AG20443 (cell line): ENCODE data around the gene NPPB.
"Not testable (repeated sequence)": the region's sequence is repeated elsewhere in the genome, so short reads cannot be mapped to it uniquely, and the experiment has no call there.

ENCODE experiments used
- DNase-seq: peaks from one replicate; pipeline ENCODE4 v3.0.0; 2012; ENCODE audit warnings: low spot score, mixed read lengths

NPPB gene

DNA sequence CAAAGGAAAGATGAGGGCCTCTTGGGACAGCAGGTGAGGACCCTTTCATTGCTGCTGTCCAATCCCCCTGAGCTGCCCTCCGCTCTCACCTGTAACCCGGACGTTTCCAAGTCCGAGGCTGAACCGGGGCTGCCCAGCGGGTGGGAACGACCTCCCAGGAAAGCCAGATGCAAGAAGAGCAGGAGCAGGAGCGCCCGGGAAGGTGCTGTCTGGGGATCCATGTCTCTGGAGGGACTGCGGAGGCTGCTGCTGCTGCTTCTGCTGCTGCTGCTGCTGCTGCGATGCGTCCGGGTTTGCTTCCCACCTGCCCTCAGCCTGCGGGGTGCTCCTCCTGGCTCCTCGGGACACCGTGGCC lies at the start of gene NPPB:
Gene NPPB (minus strand): TSS at position 333 of the 355 bp plus-strand sequence. CDS start 112 bp downstream, at position 221.
- no peak for DNase-seq

DNA sequence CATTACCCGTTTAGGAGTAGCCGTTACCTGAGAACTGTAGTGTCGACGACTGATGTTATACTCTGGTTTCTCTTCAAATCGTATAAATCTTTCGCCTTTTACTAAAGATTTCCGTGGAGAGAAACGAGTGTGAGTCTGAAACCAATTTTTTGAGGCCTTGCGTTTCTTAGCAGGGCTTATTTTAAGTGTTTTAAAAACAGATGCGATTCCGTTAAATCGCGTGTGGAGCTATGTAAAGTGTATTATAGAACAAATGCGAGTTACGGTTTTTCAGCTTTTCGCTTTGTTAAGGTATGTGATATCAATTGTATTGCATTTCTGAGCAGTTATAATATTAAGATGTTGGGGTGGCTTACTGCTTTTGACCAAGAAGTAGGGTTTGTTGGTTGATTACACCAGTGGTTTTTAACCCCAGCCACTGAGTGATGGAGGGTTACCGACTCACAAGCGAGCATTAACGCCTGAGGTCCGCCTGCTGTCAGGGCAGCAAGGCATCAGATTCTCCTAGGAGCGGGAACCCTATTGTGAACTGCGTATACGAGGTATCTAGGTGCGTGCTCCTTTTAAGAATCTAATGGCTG lies 49.4 kb upstream of the NPPB start:
- DNase-seq, result peak; percentile 67

DNA sequence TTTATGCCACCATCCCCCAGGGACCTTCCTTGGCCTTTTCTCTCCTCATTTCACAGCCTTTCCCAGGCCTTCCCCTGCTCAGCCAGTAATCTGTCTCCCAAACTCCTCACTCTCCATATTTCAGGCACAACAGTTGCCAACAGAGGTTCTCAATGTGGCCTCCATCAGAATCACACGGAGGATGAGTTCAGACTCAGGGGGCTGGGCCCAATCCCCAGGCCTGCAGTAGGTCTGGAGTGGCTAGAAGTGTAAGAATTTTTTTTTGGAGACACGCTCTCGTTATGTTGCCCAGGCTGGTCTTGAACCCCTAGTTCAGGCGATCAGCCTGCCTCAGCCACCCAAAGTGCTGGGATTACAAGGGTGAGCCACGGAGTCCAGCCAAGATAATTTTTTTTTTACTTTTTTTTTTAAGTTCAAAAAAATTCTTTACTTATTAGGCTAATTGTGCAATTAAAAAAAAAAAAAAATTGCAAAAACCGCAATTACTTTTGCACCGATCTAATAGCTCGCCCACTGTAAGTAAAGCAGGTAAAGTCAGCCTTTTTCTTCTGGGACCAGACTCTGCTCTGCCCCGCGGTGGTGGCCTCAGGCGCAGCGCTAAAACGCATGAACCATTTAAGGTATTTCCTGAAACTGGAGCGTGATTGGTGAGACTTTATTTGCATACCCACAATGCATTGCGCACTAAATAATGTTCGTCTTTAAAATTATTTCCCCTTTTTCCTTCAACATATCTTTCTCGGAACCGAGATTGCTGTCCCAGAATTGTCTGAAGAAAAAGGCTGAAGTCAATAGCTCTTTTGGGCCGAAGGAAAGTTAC lies 48.7 kb upstream of the NPPB start:
- DNase-seq, result peak; percentile 93

DNA sequence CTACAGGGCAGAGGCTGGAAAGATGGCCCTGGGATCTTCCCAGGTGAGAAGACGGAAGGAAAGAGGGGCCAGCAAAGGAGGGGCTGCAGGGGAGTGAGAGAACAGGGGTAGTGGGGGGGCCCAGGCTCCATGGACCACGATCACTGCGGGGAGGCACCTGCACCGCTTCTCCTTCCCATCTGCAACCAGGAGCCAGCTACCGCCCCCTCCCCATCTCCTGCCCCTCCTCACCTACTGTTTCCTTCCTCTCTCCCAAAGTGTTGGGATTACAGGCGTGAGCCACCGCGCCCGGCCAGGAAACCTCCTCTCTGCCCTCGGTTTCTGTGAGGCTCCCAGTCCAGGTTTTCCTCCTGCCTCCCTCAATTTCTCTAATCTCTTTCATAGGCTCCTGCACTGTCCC lies 48.1 kb upstream of the NPPB start:
- DNase-seq, result no peak

DNA sequence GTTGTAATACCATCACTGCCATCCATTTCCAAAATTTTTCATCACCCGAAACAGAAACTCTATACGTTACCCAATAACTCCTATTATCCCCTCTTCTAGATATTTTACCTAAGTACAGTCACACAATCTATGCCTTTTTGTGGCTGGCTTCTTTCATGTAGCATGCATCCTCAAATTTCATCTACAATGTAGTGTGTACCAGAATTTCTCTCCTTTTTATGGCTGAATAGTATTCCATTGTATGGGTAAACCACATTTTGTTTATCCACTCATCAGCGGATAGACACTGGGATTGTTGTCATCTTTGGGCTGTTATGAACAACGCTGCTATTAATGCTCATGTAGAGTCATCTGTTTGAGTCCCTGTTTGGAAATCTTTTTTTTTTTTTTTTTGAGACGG lies 46.2 kb upstream of the NPPB start:
- DNase-seq, result no peak

DNA sequence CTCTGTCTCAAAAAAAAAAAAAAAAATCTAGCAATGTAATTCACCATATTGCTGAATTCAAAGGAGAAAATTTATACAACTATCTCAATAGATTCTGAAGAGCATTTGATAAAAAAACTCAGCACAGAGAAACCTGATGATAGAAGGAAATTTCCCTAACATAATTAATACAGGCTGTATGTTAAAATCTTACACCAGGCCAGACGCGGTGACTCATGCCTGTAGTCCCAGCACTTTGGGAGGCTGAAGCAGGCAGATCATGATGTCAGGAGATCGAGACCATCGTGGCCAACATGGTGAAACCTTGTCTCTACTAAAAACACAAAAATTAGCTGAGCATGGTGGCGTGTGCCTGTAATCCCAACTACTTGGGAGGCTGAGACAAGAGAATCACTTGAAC lies 45.4 kb upstream of the NPPB start:
- DNase-seq, result peak; percentile 9

DNA sequence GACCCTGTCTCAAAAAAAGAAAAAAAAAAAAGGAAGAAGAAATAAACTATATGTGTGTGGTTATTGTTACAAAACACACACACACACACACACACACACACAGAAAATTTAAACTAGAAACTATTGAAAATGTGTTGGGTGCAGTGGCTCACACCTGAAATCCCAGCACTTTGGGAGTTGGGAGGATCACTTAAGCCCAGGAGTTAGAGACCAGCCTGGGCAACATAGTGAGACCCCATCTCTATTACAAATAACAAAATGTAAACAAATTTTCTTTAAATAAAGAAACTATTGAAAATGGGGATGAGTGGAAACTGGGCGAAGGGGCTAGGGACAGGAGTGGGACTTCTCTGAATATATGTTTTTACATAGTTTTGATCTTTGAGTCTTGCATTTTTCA lies 44.5 kb upstream of the NPPB start:
- DNase-seq, result no peak

DNA sequence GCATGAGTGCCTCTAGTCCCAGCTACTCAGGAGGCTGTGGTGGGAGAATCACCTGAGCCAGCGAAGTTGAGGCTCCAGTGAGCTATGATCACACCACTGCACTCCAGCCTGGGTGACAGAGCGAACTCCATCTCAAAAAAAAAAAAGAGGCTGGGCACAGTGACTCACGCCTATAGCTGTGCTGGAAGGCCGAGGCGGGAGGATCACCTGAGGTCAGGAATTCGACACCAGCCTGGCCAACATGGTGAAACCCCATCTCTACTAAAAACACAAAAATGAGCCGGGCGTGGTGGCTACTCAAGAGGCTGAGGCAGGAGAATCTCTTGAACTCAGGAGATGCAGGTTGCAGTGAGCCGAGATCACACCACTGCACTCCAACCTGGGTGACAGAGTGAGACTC lies 42.7 kb upstream of the NPPB start:
- DNase-seq, result not testable (repeated sequence)

DNA sequence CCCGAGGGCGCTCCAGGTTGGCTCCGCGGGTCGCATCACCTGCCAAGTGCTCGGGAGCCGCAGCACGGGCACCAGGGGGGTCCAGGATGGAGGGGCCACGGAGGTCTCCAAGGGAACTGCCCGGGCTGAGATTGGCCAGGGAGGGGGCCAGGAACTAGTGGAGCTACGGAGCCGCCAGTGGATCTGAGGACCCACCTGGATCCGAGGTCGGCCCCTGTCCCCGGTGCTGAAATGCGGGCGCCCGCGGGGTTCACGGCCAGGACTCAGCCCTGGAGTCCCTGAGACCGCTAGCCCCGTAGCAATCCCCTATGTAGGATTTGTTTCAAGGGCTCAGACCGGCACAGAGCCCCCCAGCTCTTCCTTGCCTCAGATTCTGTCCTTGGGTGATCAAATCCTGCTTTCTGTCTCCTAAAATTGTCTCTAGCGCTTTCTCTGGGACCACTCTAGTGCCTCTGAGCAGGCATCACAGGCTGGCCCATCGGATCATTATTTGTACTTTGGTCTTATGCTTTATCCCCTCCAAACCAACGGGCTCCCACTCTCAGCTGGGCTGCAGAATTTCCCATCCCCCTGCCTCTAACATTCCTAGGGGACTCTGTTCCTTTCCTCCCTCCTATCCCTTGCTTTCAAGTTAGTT lies 40.2 kb upstream of the NPPB start:
- DNase-seq, result peak; percentile 55

DNA sequence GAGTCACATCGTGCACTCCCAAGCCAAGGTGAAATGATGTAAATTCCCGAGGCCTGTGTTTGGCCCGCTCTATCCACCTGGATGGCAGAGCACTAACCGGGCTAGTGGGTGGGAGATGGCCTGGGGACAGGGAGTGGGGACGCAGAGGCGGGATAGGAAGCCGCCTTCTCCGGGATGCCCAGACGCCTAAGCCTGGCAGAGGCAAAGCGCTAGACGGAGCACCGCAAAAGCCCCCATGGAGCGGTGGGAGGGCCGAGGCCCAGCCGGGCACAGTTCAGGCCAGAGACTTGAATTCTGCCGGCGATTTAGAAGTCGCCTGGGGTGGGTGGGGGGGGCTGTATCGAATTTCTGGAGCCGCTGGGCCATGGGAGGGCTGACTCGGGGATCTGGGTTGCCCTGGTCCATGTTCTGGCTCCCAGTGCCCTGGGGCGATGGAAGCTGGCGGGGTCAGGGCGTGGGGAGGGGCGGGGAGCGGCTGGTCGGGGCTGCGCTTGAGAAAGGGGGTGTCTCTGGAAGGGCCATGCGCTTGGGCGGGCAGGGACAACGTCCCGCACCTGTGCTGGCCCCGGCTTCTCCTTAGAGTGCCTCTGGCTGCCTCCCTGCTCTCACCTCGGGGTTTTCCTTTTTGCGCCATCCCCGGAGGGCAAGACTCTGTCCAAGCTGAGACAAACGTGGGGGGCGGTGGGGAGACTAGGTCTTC lies 39.5 kb upstream of the NPPB start:
- DNase-seq, result peak; percentile 6

DNA sequence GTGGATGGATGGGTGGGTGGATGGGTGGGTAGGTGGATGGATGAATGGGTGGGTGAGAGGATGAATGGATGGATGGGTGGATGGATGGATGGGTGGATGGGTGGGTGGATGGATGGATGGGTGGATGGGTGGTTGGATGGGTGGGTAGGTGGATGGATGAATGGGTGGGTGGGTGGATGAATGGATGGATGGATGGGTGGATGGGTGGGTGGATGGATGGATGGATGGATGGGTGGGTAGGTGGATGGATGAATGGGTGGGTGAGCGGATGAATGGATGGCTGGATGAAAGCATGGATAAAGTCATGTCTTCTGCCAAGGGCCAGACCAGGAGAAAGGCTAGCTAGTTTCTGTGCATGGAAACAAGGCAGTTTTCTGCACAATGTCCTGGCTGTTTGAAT lies 35.8 kb upstream of the NPPB start:
- not testable (repeated sequence) for DNase-seq

DNA sequence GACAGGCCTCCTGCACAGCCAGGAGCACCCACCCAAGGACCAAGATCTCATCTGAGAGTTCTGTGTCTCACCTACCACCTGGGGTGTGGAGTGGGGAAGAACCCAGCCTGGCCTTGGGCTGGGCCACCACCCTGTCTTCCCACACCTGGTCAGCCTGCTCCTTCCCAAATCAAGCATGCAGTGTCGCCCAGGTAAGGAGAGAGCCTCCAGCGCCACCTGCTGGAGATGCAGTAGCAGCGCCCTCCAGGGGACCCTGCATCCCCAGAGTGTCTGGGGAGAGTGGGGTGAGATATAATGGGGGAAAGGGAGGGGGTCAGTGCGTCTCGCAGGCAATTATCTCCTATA lies 35.1 kb upstream of the NPPB start:
- peak; percentile 83 for DNase-seq

DNA sequence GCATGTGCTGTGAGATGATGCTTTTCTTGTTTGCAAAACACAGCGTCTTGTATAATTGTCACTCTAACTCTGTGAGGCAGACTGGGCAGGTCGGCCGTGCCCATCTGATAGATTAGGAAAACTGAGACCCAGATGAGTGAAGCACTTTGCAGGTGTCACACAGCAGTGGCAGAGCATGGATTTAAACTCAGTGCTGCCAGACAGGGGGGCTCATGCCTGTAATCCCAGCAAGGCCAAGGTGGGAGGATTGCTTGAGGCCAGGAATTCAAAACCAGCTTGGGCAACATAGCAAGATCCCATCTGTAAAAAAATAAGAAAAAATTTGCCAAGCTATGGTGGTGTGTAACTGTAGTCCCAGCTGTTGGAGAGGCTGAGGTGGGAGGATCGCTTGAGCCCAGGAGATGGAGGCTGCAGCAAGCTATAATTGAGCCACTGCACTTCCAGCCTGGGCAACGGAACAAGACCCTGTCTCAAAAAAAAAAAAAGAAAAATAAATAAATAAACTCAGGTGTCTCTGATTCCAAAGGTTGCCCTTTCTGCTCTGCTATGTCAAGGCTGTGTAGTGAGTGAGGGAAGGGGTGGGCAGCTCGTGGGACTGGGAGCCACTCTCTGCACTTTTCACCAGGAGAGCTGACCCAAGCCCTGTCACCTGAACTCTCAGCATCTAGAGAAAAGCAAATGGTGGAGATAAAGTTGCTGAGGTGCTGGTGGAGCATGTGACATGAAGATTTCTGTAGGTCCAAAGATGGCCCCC lies 32.9 kb upstream of the NPPB start:
- DNase-seq, result no peak

DNA sequence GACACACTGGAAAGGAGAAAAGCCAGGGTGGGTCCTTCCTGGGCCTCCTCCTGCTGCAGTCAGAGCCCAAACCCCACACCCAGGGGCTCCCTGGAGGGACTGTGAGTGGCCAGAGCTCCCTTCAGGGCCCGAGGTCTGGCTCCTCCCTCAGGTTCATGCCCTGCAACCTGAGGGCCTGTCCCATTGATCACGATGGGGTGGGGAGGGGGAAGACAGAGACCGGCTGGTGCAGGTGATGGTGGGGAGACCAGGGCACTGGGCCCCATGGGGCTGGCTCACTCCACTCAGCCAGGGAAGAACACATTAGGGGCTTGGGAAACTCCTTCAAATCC lies 30.1 kb upstream of the NPPB start:
- DNase-seq, result no peak

DNA sequence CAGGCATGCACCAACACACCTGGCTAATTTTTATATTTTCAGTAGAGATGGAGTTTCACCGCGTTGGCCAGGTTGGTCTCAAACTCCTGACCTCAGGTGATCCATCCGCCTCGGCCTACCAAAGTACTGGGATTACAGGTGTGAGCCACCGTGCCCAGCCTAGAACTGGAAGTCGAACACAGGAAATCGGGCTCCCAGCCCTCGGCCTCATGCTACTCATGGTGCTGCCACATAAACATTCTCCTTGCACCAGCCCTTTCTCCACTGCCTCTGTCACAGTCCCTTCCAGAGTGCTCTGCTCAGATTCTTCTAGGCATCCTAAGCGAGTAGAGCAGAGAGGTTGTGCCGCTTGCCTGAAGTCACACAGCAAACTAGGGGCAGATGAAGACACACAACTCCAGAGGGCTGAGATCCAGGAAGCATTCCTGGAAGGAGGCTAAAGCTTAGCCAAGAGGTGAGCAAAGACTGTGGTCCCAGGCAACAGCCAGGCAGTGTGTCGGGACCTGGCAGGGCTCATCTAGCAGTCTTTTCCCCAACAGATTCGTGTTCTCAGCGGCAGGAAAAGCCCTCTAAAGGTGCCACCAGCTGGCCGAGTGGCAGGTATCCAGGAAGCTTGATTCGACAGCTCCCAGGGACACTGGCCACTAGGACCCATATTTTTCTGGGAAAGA lies 29.6 kb upstream of the NPPB start:
- DNase-seq, result no peak

DNA sequence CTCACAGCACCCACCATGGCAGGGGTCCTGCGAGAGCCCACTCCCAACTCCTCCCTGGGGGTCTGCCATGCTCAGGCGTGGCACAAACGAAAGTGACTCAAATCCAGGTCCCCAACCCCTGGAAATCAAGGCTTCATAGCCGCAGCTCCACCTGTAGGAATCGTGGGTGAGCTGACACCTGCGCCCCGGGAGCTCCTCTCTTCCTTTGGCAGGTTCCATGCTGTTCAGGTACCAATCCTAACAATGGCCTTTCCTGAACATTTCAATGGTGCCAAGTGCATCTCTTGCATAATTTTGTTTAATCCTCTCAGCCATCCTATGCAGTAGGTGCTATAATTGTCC lies 28.9 kb upstream of the NPPB start:
- DNase-seq, result no peak

DNA sequence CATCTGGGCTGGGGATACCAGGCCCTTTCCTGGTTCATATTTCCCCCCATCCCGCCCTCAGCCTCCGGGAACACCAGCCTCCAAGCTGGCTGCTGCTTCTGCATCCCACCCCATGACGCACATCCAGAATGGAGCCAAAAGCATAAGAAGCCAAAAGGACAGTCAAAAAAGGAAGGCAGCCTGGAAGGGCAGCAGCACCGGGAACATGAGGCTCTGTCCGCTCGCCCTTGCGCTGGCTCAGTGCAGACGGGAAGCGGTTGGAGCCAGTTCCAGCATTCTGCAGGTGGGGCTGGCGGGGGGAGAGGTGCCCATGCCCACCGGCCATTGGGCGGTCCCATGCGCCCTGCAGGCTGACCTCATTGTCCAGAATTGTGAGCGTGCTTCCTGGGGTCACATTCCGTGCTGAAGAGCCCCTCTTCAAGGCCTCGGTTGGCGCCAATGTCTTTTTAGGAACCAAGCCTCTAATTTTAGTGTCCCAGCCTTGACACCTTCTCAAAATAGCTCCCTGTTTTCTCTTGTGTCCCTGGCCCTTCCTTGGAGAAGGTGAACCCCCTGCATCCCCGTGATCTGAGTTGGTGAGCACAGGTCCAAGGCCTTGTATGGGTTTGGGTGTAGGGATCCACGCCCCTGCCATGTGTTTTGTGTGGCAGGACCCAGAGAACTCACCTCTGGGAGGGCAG lies 28.4 kb upstream of the NPPB start:
- DNase-seq, result no peak

DNA sequence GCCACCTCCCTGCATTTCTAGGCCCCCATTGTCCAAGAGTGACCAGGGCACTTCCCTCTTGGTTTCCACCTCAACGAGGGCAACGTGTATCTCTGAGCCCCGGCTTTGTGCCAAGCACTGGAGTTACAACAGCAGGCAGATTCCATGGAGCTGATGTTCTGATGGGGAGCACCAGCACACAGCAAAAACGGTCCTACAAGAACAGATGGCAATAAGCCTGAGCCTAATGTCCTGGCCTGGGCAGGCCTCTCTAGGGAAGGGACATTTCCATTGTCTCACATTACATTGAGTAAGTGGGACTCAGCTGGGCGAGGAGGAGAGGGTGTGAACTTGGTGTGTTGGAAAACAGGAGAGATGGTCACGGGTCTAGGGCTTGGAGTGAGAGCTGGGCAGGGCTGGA lies 27.2 kb upstream of the NPPB start:
- no peak for DNase-seq

DNA sequence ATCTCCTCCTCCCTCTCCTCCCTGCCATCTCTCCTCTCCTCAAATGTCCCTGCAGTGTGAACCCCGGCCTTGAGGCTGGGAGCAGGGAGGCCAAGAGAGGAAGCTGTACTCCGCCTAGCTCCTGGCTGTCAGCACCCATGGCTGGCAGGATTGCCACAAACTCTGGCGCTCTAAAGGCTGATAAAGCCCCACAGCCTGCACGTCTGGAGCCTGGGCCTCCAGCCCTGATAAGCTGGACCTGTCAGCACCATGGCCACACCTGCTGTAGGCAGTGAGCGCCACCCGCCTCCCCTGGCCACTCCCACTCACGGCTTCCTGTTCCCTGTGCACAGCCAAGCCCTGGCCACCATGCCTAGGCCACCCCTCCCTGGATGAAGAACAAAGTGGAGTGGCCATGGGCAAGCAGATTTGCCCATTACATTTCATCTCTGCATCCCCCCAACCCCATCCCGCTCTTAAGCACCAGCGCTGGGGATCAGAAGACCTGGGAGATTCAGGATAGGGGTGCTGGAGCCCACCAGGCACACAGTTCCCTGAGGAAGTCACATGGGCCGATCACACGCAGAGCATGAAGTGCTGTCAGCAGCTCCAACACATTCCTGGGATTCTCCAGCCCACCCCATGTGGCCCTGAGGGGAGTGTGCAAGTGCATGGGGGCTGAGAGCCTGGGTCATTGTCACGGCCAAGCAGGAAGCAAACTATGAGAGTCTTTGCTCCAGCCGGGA lies 24.2 kb upstream of the NPPB start:
- DNase-seq, result no peak

DNA sequence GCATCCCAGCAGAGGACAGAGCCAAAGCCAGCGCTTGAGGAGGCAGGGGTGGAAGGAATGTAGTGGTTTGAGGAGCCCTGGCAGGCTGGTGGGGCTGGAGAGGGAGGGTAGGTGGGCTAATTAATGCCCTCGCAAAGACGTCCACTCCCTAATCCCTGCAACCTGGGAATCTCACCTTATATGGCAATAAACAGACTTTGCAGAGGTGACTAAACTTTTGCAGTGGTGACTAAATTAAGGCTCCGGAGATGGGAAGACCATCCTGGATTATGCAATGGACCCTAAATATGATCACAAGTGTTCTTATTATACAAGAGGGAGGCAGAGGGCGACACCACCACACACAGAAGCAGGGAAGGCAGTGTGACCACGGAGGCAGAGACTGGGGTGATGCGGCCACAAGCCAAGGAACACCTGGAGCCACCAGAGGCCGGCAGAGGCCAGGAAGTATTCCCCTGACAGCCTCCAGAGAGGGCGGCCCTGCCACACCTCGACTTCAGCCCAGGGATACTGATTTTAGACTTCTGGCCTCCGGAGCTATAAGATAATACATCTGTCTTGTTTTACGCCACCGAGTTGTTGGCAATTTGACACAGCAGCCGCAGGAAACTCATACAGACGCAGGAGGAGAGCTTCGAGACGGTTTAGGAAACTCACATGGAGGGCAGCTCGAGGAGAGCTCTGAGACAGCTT lies 23.1 kb upstream of the NPPB start:
- DNase-seq, result no peak
